Cardiac septum (tissue), 1 donor: ENCODE data around the gene EXOC3. TPM values are rescaled to one million over a fixed set of nuclear protein-coding genes. Genes with fewer than 3 reads are reported as not detected.
A peak's percentile ranks its signal among the peaks of the same experiment; 100 is the strongest.

ENCODE experiments used
- DNase-seq: peaks from one replicate; pipeline ENCODE4 v3.0.0-alpha.2; 2020; ENCODE audit warnings: low spot score
- intact Hi-C: fragments of 100-400 bp; cut with DNase I; formaldehyde crosslinking; loops from one replicate; pipeline ENCODE4 v1.14.0; 2022
- total RNA-seq: library from RNA; stranded (reverse); fragmentation: NEBNext Ultra II Directional; extraction: Animal tissue kit (Norgen Biotek cat#: 25700); gene quantifications from one replicate; pipeline ENCODE4 v1.2.1, GENCODE V29; 2021
- donor health status: DM: no; HTN: no; CAD: no.

Gene EXOC3
- total RNA-seq, 1 donor from 2014 or later: 42.9 TPM

GRCh38 chr5:466661-467310 is 23.8 kb downstream of the EXOC3 start:
- intact Hi-C loops: no loop called here

GRCh38 chr5:468401-468800 is 25.4 kb downstream of the EXOC3 start:
- no peak for DNase-seq
- intact Hi-C loops: no loop called here

More at GRCh38 chr5:466661-467310, 23.8 kb downstream of the EXOC3 start:
- no peak for DNase-seq

GRCh38 chr5:469752-470483 is 26.9 kb downstream of the EXOC3 start:
- intact Hi-C loops: loop anchor here (2.0 to 10.0 kb wide), 3 partner anchors 27 to 415 kb away; partner anchors contain the start of genes CEP72 and EXOC3
- no peak for DNase-seq

GRCh38 chr5:470961-471749 is 28.2 kb downstream of the EXOC3 start:
- peak; percentile 62 for DNase-seq
- intact Hi-C loops: loop anchor here (2.0 to 10.0 kb wide), 3 partner anchors 28 to 414 kb away; partner anchors contain the start of genes CEP72 and EXOC3

GRCh38 chr5:471750-472058 is 28.7 kb downstream of the EXOC3 start:
- intact Hi-C loops: loop anchor here (2.0 to 10.0 kb wide), 3 partner anchors 29 to 413 kb away; partner anchors contain the start of genes CEP72 and EXOC3
- DNase-seq: no peak

GRCh38 chr5:472076-472655 is 29.2 kb downstream of the EXOC3 start:
- intact Hi-C loops: loop anchor here (5.0 to 10.0 kb wide), 2 partner anchors 140 to 413 kb away; partner anchors contain the start of gene CEP72
- peak; percentile 76 for DNase-seq

- peak; percentile 94 for DNase-seq
- intact Hi-C loops: loop anchor here (1.0 to 10.0 kb wide), 3 partner anchors 139 to 412 kb away; partner anchors contain the start of genes CEP72 and PDCD6
These were observed 29.9 kb downstream of the EXOC3 start for GRCh38 chr5:472656-473550.

- intact Hi-C loops: loop anchor here (1.0 to 10.0 kb wide), 3 partner anchors 139 to 411 kb away; partner anchors contain the start of genes CEP72 and PDCD6
- DNase-seq: peak; percentile 74
These were observed 30.7 kb downstream of the EXOC3 start for GRCh38 chr5:473551-474192.

- DNase-seq: peak; percentile 51
- intact Hi-C loops: loop anchor here (5.0 to 10.0 kb wide), 2 partner anchors 138 to 410 kb away; partner anchors contain the start of gene CEP72
These were observed 31.4 kb downstream of the EXOC3 start for GRCh38 chr5:474232-474839.

GRCh38 chr5:474840-475661 is 32.1 kb downstream of the EXOC3 start:
- intact Hi-C loops: loop anchor here (5.0 to 10.0 kb wide), 2 partner anchors 137 to 410 kb away; partner anchors contain the start of gene CEP72
- peak; percentile 72 for DNase-seq

GRCh38 chr5:475704-476101 is 32.7 kb downstream of the EXOC3 start:
- intact Hi-C loops: loop anchor here (10.0 kb wide), 1 partner anchor 409 kb away; no protein-coding TSS in a partner anchor
- DNase-seq: no peak

GRCh38 chr5:476102-476813 is 33.3 kb downstream of the EXOC3 start:
- DNase-seq: no peak
- intact Hi-C loops: loop anchor here (10.0 kb wide), 1 partner anchor 409 kb away; no protein-coding TSS in a partner anchor

- intact Hi-C loops: loop anchor here (10.0 kb wide), 1 partner anchor 408 kb away; no protein-coding TSS in a partner anchor
These were observed 33.8 kb downstream of the EXOC3 start for GRCh38 chr5:476814-477175.

GRCh38 chr5:477247-477646 is 34.3 kb downstream of the EXOC3 start:
- intact Hi-C loops: loop anchor here (10.0 kb wide), 1 partner anchor 408 kb away; no protein-coding TSS in a partner anchor
- no peak for DNase-seq

More at GRCh38 chr5:476814-477175, 33.8 kb downstream of the EXOC3 start:
- no peak for DNase-seq

- no peak for DNase-seq
- intact Hi-C loops: loop anchor here (10.0 kb wide), 1 partner anchor 407 kb away; no protein-coding TSS in a partner anchor
These were observed 34.9 kb downstream of the EXOC3 start for GRCh38 chr5:477871-478270.
